Omental fat pad (tissue), 4 donors: ENCODE results near the gene C14orf119. TPM values are rescaled to one million over a fixed set of nuclear protein-coding genes. Genes with fewer than 3 reads are reported as not detected.

Experiments used
- ATAC-seq: fragments of 150-250 bp; one replicate; pipeline ENCODE4 v1.9.1; 2016; ENCODE audit warnings: mild to moderate bottlenecking, moderate library complexity; ENCODE audit not compliant: low FRiP score
- DNase-seq: peaks from one replicate; pipeline ENCODE4 v3.0.0-alpha.2; 2019; ENCODE audit warnings: low spot score
- CTCF ChIP-seq, 3 donors: fragments of 450-650 bp; IDR thresholded peaks; one replicate each; pipeline ENCODE4 v1.5.1; 2016 to 2017; ENCODE audit warnings: antibody characterized with exemption in 3 of 3, mild to moderate bottlenecking in 3 of 3, moderate library complexity in 2 of 3
- total RNA-seq, 4 donors: library from RNA; depleted of rRNA; stranded (reverse); fragments of >200 nt; gene quantifications; one replicate each; pipeline ENCODE4 v1.1.0, GENCODE V29; 2016

The C14orf119 gene
- total RNA-seq, 4 donors from 2014 or later = 39.2 to 46.7 (median 43.6) TPM

- TF ChIP-seq CTCF (IDR thresholded peaks at IDR 0.05) = no peak
- DNase-seq = no peak
- ATAC-seq = no peak
Measured at GRCh38 chr14:23136566-23137133, 41.3 kb downstream of the C14orf119 start.

- no peak for TF ChIP-seq CTCF (IDR thresholded peaks at IDR 0.05)
- ATAC-seq (peak; percentile 17), DNase-seq (no peak)
Measured at GRCh38 chr14:23137192-23137812, 42.0 kb downstream of the C14orf119 start.

- DNase-seq (no peak), ATAC-seq (peak; percentile 52)
- no peak for TF ChIP-seq CTCF (IDR thresholded peaks at IDR 0.05)
Measured at GRCh38 chr14:23137813-23138535, 42.7 kb downstream of the C14orf119 start.

GRCh38 chr14:23139874-23140273 lies 44.6 kb downstream of the C14orf119 start:
- TF ChIP-seq CTCF (IDR thresholded peaks at IDR 0.05) = no peak
- no peak for ATAC-seq

GRCh38 chr14:23140371-23140770 lies 45.1 kb downstream of the C14orf119 start:
- ATAC-seq = no peak
- TF ChIP-seq CTCF (IDR thresholded peaks at IDR 0.05) = no peak
- no peak for DNase-seq

More at GRCh38 chr14:23139874-23140273, 44.6 kb downstream of the C14orf119 start:
- DNase-seq = no peak

GRCh38 chr14:23141706-23142444 lies 46.6 kb downstream of the C14orf119 start:
- DNase-seq (no peak), ATAC-seq (peak; percentile 20)
- TF ChIP-seq CTCF (IDR thresholded peaks at IDR 0.05) = no peak
